Glomerular visceral epithelial cell (primary cell): Measurements from ENCODE around the gene NBEAL2.

ENCODE experiments used
- DNase-seq: peaks from one replicate; pipeline ENCODE4 v3.0.0-alpha.2; 2016; ENCODE audit errors: extremely low spot score

Gene NBEAL2

GRCh38 chr3:46944191-46944590 is 35.3 kb upstream of the NBEAL2 start:
- no peak for DNase-seq

- no peak for DNase-seq
Observed at GRCh38 chr3:46946416-46946815, 33.0 kb upstream of the NBEAL2 start.

GRCh38 chr3:46946856-46947545 is 32.5 kb upstream of the NBEAL2 start:
- peak; percentile 63 for DNase-seq

DNA sequence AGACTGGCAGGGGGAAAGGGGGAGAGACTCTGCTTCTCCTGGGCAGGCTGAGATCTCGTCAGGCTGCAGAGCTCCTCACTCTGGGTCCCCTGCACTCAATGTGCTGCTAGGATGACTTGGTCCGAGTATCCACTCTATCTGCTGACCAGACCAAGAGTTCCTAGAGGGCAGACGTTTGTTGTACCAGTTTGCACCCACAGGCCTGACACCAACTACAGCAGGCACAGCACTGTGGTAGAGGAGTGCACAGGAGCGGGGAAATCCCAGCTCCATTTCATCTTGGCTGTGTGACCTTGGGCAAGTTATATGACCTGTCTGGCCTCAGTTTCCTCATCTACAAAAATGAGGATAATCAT is 31.9 kb upstream of the NBEAL2 start:
- no peak for DNase-seq

DNA sequence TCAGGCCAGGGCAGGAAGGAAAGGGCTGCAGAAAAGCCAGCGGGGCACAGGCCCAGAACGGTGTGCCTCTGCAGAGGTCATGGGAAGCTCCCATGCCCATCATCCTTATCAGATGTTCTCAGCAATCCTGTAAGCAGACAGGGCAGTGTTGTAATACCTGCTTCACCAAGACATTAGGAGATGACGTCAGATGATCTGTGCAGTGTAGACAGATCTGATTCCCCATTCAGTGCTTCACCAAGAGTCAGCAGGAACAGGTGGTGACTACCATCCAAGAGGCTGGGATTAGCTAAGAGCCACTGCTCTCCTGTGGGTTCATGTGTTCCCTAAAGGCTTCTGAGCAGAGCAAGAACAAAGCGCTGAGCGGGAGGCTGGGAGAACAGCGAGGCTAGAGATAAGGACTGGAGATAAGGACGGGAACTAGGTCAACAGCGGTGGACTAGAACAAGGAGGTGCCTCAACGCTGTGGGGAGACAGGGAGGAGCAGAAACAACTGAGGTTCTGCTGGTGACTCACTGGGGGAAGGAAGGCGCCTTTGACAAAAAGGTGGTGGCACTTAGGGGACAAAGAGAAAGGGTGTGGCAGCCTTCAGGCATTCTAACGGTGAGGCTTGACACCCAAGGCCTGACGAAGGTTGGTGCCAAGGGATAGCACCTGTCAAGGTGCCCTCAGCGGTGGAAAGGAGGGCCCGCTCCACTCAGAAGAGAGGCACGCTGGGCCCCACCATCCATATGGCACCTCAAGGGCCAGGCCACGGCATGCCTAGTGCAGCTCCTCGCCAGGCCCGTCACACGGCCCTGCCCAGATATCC is 31.3 kb upstream of the NBEAL2 start:
- DNase-seq: no peak

DNA sequence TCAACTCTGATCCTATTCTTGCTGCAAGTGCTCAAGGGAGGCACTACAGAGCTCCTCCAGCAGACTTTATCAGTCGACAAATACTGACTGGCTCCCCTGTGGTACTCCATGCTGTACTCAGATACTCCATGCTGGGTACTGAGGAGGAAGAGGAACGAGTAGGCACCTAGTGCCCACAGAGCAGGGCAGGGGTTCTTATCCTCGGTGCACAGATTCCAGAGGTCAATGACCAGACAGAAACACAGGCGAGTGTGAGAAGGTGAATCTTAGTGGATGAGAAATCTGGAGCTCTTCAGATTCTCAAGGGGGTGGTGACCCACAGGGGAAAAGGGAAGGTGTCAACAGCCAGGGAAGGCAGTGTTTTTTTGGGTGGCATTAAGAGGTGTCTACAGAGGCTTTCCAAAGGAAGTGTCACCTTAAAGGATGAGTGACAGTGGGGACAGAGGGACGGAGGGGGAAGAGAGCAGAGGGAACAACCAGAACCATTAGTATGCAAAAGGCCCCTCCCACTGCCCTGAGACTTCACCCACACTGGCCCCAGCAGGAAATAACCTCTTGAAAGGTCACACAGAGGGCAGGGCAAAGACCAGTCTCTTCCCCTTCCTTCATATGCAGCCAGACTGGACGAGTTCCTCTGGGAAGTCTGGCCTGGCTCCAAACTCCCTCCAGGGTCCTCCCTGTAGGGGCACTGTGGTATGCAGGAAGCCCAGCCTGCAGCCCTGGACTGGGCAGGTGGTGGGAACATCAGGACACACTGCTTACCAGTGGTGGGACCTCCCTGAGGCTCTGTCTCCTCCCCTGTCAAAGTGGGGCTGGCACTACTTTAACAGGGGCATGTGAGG is 30.4 kb upstream of the NBEAL2 start:
- no peak for DNase-seq

GRCh38 chr3:46950177-46950576 is 29.3 kb upstream of the NBEAL2 start:
- DNase-seq: no peak

DNA sequence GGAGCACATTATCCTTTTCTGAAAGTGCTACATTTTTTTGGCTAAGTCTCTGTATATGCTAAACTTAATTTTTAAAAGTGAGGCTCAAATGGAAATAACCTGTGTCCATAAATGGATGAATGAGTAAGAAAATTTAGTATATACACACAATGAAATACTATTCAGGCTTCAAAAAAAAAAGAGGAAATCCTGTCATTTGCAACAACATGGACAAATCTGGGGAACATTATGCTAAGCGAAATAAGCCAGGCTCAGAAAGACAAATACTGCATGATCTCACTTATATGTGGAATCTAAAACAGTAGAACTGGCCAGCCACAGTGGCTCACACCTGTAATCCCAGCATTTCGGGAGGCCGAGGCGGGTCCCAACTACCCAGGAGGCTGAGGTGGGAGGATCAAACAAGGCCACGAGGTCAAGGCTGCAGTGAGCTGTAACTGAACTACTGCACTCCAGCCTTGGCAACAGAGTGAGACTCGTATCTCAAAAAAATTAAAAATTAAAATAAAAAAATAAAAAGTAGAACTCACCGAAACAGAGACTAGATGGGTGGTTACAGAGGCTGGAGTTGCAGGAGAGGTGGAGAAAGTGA is 28.7 kb upstream of the NBEAL2 start:
- no peak for DNase-seq

DNA sequence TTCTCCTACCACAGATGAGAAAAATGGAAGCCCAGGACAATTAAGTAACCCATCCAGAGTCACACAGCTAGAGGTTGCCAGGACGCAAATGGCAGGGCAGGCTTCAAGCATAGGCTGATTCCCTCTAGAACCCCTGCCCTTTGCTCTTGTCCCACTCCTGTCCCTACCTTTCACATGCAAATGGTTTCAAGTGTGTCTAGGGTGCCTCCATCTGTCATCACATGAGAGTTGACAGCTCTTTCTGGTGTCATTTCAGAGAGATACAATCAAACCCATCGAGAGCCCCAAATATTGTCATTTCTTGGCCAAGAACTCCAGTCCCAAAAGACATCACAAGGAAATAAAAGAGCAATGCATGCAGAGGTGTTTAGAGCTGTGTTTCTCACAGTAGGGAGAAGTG is 26.7 kb upstream of the NBEAL2 start:
- no peak for DNase-seq

DNA sequence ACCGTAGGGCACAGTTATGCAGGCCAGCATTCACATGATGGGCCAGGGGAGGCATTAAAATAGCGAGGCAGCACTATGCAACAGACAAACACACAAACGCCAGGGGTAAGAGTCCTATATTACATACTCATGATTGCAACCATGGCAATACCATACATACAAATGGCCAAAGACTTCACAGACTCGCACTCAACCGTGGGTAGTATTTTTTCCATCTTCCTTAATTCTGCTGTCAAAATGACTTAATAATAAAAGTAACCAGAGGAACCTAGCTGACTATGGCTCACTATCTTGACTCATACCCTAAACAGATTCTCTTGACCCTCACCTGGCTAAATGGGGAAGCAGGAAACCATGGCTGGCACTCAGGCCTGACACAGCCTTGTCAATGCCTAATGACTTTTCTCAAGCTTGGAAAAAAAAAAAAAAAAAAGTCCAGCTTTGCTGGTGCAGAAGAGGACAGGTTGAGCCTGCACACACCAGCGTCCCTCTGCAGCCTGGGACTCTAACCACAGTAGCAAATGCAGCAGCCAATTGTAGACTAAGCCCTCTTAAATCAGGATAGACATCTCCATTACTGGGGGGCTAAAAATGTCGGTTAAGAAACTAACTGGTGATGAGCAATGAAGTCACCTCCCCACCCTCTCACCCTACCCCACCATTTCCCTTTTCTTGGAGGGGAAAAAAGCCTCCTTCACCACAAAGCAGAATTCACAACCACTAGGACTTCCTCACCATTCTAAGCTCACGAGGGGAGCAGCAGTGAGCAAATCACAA is 26.0 kb upstream of the NBEAL2 start:
- DNase-seq: no peak

- no peak for DNase-seq
Observed at GRCh38 chr3:46954178-46954577, 25.3 kb upstream of the NBEAL2 start.

DNA sequence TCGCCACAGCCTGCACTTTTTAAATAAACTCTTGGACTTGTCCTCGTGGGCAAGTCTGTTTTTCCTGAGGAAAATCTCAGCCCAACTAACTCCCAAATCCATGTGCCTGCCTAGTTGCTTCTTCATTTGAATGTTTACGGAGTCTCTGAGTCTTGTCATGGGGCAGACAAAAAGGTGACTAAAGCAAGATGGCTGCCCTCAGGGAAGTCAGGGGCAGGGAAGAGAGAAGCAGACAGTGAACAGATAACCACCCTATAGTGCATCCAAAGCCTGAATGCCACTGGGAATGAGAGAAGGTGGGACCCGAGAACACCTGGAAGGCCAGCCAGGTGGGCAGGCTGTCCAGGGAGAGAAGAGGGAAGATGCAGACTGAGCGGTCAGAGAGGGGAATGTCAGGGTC is 24.3 kb upstream of the NBEAL2 start:
- no peak for DNase-seq

DNA sequence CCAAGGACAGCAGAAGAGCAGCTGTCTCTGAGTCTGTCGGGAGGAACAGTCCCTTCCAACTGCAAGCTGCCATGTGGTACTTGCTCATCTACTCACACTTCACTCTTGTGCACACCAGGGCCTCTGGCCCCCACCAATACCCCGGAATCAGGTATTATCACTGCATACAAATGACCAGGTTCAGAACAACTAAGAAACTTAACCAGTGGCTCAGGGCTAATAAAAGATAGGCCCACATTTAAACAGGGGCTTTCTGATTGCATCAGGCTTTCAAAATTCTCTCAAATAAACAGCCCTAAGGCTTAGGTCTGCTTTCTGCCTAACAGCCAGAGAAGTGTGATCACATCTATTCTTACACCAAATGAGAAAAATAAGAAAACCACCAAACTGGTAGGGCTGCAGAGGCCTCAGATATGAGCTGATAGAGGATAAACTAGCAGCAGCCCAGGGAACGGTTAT is 23.6 kb upstream of the NBEAL2 start:
- DNase-seq: no peak

- no peak for DNase-seq
Observed at GRCh38 chr3:46957092-46957820, 22.2 kb upstream of the NBEAL2 start.

DNA sequence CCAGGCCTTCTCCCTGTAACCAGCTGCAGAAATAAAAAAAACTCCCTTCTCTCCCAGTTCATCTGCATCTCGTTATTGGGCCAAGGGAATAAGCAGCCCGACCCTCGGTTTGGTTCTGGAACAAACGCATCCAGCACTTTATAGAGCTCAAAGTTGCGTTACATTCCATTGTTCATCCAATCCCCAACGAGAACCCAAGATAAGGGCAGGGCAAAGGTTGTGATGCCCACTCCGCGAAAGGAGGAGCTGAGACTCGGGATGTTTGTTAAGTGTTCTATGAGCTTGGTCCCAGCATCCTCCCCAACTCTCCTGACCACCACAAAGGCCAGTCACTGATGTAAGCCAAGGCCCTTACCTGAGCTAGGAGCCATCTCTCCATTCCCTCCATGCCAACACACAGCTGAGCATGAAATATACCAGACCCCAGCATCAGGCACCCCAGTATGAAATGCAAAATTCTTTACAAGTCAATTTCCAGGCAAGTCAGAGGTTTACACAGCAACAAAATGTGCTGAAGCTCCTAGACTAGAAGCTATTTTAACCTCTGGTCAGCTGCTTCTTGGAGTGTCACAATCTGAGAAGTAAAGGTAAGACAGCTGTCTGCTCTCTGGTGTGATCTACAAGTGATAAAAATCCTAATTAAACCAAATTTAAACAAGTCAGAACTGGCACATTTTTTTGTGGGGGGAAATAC is 20.9 kb upstream of the NBEAL2 start:
- no peak for DNase-seq

DNA sequence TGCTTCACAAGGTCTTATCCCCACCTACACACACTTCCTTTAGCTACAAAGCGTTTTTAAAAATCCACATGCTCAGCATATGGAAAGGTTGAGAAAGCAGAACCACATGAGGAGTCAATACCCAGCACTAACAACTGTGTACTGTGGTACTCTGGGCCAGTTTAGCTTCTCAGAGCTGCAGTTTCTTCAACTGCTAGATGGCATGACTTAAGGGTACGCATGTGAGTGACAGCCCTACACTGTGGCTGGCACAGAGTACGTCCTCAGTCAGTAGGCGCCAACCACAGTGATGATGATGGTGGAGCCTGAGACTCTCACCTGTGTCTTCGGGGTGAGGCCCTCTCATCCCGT is 20.3 kb upstream of the NBEAL2 start:
- no peak for DNase-seq

DNA sequence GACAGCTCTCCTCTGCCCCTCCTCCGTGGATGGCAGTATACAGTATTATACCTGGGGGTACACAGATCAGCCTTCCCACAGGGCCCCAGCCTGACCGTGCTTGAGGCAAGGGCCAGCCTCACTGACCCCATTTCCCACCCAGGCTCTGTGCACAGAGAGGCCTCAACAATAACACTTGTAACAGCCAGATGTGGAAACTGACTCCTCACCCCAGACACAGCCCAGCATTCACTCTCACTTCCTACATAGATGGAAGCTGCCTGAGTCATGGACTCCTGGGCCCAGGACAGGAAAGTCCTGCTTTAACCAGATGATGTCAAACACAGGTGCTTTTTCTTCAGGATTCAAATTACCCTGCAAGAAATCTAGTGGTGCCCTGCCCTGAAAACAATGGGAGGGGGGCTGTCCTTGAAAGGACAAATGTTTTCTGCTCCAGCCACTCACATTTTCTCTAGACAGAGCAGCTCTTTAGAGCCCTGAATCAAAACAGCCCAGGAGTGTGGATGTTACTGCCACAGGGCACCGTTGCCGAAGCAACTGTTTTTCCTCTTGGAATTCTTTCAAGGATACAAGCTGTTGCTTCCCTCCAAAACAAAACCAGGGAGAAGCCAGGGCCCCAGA is 19.3 kb upstream of the NBEAL2 start:
- no peak for DNase-seq

GRCh38 chr3:46960835-46961234 is 18.6 kb upstream of the NBEAL2 start:
- no peak for DNase-seq

DNA sequence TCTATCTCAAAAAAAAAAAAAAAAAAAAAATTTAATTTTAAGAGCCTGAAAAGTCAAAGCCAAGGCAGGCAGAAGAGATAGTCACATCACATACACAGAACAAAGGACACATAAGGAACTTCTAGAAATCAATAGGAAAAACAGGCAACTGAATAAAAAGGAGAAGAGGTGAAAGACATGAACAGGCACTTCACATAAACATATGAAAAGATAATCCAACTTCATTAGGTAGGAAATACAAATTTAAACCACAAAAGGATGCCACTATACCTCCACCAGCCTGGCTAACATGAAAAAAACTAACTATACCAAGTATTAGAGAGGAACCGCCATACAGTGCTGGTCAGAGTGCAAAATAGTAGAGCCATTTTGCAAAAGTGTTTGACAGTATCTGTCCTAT is 17.0 kb upstream of the NBEAL2 start:
- no peak for DNase-seq

DNA sequence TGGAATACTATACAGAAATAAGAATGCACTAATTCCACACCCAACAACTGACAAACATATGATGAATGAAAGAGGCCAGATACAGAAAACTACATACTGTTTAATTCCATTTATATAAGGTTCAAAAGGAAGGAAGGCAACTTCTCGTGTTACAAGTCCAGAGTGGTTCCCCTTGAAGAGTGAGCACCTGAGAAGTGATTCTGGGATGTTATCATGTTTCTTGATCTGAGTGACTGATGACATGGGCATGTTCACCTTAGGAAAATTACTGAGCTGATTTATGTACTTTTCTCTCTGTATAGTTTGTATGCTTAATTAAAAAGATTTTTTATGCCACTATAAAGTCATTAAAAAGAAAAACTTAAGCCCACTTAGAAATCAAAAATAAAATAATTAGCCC is 16.5 kb upstream of the NBEAL2 start:
- DNase-seq: no peak
